Activated T-cell treated with anti-CD3 and anti-CD28 coated beads for 24 hours (primary cell): ENCODE measurements around the gene ADAD2.
"Not testable (repeated sequence)": the region's sequence is repeated elsewhere in the genome, so short reads cannot be mapped to it uniquely, and the experiment has no call there.

Source experiments
- DNase-seq: peaks from one replicate; pipeline ENCODE4 v3.0.0-alpha.2; 2020; ENCODE audit warnings: low read depth

ADAD2 gene

DNA sequence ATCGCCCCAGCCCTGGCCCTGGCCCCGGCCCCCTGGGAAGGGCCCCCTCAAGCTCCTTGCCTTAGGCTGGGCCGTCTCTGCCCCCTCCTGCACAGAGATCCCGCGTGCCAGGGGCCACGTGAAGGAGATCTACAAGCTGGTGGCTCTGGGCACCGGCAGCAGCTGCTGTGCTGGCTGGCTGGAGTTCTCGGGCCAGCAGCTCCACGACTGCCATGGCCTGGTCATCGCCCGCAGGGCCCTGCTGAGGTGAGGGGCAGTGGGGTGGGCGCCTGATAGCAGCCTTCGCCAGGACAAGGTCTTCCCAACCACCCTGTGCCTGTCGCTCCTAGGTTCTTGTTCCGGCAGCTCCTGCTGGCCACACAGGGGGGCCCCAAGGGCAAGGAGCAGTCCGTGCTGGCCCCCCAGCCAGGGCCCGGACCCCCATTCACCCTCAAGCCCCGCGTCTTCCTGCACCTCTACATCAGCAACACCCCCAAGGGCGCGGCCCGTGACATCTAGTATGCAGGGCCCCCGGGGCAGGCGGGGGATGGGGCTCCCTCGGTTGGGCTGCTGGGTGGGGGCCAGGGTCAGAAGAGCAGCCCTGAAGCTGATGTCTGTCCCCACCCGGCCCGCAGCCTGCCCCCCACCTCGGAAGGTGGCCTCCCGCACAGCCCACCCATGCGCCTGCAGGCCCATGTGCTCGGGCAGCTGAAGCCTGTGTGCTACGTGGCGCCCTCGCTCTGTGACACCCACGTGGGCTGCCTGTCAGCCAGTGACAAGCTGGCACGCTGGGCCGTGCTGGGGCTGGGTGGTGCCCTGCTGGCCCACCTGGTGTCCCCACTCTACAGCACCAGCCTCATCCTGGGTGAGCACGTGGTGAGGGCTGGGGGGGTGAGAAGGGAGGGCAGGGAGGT, 4.5 kb downstream of the ADAD2 start:
- DNase-seq = no peak

DNA sequence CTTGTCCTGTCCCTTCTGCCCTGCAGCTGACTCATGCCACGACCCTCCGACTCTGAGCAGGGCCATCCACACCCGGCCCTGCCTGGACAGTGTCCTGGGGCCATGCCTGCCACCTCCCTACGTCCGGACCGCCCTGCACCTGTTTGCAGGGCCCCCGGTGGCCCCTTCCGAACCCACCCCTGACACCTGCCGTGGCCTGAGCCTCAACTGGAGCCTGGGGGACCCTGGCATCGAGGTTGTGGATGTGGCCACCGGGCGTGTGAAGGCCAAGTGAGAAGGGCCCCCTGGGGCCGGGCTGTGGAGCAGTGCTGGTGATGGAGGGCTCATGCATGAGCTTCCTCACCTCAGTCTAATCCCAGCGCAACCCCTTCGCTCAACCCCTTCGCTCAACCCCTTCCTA, 5.1 kb downstream of the ADAD2 start:
- DNase-seq = no peak

DNA sequence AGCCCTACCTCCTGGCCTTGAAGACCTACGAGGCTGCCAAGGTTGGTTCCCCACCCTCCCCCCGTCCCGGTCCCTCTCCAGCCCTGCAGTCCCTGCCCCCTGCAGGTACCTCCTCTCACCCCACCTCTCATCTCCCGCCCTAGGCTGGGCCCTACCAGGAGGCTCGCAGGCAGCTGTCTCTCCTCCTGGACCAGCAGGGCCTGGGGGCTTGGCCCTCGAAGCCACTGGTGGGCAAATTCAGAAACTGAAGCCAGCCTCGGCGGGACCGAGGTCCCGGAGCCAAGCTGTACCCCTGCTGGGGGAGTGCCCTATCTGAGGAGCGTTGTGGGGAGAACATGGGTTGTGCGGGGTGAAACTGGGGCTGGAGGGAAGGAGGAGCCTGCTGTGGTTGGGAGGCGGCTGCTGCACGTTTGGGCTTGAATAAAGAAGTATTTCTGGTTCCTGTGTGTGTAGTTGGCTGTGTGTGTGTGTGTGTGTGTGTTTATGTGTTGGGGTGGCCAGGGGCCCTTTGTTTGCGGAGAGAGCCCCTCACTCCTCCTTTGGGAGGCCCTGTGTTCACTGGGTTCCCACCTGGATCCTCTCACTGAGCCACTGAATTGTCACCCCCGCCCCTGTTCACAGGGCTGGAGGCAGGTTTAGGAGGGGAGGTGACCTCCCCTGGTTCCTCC, 5.9 kb downstream of the ADAD2 start:
- no peak for DNase-seq

DNA sequence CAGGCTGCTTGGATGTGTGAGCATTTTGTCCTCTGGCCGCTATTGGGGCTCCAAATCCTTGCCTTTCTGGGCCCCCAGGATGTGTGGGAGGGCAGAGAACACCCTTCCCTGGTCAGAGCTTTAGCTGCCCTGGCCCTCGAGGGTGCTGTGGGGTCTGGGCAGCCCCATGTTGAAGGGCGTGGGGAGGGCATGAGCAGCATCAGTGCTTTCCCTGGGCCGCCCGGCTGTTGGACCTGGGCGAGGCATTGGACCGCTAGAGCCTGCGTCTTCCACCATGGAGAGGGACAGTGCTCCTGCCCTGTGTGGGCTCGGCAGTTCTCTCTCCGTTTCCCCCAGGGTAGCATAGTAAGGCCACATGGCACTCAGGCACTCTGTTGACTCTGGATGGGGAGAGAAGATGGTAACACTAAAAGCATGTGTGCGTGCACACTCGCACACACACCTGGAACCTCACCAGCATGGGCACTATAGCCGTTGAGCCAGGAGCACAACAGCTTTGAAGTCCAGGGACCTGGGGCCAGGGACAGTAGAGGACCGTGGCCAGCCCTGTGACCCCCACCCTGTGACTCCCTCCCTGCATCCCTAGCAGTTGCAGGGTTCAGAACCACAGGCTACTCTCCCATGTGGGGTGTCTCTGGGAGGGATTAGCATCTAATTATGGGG, 6.6 kb downstream of the ADAD2 start:
- DNase-seq = no peak

DNA sequence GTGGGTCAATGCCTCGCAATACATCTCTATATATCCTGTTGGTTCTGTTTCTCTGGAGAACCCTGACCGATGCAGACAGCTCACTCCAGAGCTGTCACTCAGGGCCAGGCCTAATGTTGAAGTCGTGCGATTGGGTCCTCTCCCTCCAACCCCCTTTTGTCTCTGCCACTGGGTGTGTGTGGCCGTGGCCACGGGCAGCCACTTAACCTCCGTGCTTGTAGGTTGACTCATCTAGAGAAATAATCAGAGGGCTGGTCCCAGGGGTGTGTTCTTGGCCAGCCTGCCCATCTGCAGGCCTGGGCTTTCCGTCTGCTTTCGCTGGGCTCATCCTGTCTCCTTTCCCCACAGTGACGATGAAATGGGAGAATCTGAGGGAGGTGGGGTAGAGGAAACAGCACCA, 7.4 kb downstream of the ADAD2 start:
- DNase-seq = no peak

DNA sequence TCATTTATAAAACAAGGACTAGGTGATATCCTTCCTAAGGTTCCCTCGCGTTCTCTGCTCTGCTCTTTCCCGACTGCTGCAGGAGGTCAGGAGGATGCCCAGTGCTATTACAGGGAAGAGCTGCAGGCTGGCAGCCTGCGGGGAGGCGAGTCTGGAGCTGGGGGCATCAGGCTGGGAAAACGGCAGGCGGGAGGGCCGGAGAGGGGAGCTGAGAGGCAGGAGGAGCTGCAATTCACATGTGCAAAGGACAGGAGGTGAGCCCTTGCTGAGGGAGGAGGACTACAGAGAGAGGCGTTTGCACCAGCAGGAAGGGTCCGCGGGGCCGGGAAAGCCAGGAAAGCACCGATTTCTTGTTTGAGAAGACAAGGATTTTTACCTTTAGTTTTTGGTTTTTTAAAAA, 8.1 kb downstream of the ADAD2 start:
- DNase-seq = no peak

DNA sequence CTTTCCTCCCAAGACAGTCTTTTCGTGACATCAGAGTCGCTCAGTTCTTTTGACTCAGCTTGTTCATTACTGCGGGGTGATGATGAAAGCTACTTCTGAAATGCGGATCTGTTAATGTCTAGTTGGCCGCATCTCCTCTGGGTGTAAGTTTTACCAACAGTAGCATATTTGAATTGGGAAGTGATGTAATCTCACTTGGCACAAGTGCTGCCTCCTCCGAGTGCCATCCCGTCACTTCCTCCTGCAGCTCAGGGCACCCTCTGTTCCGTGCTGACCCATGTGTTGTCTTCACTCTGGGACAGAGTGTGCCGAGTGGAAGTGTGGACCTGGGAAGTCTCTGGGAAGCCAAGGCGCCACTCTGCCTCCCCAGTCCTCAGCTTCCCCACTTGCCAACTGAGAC, 8.9 kb downstream of the ADAD2 start:
- no peak for DNase-seq

DNA sequence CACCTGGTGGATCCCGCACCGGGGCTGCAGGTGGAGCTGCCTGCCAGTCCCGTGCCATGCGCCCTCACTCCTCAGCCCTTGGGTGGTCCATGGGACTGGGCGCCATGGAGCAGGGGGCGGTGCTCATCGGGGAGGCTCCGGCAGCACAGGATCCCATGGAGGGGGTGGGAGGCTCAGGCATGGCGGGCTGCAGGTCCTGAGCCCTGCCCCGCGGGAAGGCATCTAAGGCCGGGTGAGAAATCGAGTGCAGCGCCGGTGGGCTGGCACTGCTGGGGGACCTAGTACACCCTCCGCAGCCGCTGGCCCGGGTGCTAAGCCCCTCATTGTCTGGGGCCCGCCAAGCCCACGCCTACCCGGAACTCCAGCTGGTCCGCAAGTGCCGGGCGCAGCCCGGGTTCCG, 13.6 kb downstream of the ADAD2 start:
- not testable (repeated sequence) for DNase-seq

DNA sequence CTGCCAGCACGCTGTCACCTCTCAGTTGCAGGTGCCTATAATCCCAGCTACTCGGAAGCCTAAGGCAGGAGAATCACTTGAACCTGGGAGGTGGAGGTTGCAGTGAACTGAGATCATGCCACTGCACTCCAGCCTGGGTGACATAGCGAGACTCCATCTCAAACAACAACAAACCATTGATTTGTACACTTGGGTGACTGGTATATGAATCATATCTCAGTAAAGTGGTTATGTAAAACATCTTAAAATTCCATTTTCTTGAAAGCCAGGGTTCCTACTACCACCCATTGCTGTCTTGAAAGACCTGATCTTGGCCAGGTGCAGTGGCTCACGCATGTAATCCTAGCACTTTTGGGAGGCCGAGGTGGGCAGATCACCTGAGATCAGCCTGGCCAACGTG, 14.2 kb downstream of the ADAD2 start:
- DNase-seq = not testable (repeated sequence)

DNA sequence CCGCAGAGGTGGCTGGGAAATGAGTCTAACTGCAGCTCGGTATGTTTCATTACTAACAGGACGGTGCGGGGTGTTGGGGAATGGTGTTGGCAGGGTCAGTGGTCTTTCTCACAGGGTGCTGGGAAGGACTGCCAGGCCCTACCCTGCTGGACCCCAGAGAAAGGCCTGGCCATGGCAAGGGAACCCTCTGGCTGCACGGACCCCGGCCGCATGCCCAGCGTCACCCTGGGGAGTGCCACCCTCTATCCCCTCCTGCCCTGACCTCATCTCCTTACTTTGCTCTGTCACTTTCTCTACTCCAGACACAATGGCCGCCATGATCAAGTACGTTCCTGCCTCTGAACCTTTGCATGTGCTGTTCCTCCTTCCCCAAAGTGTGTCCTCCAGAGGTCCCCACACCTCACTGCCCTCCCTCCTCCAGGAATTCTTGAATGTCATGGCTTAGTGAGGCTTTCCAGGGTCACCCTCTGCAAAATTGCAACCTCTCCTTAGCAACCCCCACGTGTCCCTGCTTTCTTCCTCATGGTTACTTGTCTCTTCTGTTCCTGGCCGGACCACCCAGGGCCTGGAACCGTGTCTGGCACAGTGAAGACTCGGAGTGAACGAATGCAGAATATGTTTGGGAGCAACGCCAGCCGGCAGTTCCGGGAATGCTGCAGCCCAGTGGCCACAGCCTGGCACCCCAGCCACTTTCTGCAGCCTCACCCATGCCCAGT, 15.2 kb downstream of the ADAD2 start:
- no peak for DNase-seq

DNA sequence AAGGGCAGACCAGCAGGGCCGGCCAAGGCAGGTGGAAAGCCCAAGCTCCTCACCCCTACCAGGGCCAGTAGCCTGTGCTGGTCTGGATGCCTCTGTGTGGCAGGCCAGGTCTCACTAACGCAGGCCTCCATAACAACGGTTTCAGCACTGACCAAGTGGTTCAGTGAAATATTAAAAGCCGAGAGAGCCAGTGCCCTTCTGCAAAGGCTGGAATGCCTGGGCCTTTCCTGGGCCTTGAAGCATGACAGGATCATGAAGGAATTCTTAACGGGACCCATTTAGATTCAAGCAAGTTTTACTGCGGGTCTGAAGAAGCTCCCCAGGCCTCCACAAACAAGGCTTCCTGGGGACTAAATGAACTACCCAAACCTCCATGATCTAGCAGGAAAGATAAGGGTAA, 16.3 kb downstream of the ADAD2 start:
- no peak for DNase-seq

DNA sequence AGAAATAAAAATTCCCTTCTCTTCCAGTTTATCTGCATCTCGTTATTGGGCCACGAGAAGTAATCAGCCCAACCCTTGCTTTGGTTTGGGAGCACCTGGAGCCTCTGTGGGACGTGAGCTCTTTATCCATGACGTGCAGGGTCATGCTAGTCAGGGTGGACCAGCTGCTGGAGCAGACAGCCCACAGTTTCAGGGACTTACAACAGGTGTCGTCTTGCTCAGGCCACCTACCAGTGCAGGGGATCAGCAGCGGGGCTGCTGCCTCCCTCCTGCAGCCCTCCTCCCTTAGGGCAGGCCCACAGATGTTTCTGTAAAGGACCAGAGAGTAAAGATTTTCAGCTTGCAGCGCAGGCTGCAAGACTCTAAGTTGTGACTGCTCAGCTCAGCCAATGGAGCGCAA, 16.9 kb downstream of the ADAD2 start:
- no peak for DNase-seq

DNA sequence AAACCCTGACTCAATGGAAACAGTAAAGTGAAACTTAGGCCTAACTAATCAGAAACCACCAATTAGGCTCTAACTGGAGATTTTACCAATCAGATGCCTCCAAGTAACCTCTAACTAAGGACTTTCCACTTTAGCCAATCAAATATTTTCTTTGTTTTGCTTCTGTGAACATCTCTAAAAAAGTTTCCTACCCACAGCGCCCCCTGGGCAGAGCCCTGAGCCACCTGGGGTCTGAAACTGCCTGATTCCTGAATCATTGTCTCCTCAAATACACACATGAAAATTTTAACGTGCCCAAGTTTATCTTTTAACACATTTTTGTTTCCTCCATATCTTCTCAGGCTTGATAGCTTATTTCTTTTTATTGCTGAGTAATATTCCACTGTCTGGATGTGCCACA, 19.0 kb downstream of the ADAD2 start:
- DNase-seq = no peak

DNA sequence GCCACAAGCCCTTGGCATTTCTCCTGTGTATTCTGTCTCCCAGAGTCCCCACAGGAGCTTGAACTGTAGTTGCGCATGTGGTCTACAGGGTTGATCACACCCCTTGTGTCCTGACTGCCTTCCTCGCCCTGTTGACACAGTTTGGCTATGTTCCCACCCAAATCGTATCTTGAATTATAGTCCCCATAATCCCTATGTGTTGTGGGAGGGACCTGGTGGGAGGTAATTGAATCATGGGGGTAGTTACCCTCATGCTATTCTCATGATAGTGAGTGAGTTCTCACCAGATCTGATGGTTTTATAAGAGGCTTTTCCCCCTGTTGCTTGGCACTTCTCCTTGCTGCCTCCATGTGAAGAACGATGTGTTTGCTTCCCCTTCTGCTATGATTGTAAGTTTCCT, 21.2 kb downstream of the ADAD2 start:
- DNase-seq = no peak

DNA sequence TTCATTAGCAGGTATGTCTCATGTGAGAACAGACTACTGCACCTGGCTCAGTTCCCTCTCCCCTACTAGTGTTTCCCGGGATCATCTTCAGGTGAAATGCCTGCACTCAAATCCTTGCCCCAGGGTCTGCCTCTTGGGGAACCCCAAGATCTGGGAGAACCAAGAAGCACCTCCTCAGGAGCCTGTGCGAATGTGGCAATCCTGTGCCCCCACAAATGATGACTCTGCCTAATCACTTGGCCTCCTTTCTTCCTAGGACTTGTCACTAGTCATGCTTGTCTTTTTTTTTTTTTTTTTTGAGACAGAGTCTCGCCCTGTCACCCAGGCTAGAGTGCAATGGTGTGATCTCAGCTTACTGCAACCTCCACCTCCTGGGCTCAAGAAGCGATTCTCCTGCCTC, 21.7 kb downstream of the ADAD2 start:
- no peak for DNase-seq

DNA sequence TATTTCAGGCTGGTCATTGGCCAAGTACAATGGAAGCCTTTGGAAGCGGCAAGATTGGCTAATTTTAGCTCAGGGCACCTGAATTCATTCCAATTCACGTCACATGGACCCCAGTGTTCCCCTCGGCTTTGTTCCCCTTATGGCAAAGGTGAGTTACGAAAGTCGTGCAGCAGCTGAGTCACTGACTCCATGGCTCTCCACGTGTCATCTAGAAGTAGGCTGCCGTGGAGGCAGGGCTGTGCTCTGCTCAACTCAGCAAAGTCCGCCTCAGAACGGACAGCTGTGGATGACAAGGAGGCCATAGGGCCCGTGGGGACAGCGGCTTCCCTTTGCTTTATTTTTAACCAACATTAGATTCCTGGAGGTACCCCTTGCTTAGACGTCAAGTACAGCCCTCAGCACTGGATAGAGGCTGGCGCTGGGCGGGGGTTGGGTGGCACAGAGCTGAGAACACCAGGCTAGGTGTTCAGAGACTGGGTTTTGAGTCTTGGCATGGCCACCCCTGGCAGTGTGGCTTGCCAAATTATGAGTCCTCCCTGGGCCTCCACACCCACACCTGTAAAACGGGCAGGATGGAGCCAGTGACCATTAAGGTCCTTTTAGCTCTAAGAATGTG, 23.6 kb downstream of the ADAD2 start:
- no peak for DNase-seq

DNA sequence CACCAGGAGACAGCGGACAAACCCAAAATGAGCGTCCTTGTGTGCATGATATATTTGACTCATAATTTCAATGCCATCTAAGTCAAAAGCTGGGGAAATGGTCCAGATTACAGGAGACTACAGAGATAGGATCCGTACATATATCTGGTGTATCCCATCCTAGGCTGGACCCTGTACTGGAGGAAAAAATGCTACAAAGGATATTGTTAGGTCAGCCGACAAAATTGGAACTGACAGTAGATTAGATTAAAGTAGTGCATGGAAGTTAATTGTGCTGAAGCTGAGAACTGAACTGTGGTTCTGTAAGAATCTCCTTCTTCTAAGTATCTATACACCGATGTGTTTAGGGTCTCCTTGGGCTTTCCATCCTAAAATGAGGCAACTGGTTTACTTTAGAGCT, 24.6 kb downstream of the ADAD2 start:
- no peak for DNase-seq

DNA sequence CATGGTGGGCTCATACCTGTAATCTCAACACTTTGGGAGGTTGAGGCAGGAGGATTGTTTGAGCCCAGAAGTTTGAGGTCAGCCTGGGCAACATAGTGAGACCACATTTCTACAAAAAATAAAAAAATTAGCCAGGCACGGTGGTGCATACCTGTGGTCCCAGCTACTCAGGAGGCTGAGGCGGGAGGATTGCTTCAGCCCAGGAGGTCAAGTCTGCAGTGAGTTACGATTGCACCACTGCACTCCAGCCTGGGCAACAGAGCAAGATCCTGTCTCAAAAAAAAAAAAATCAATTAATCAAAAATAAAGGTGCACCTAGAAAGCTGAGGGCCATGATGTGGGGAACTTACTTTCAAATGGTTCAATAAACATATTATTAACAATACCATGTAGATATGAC, 25.2 kb downstream of the ADAD2 start:
- DNase-seq = not testable (repeated sequence)

DNA sequence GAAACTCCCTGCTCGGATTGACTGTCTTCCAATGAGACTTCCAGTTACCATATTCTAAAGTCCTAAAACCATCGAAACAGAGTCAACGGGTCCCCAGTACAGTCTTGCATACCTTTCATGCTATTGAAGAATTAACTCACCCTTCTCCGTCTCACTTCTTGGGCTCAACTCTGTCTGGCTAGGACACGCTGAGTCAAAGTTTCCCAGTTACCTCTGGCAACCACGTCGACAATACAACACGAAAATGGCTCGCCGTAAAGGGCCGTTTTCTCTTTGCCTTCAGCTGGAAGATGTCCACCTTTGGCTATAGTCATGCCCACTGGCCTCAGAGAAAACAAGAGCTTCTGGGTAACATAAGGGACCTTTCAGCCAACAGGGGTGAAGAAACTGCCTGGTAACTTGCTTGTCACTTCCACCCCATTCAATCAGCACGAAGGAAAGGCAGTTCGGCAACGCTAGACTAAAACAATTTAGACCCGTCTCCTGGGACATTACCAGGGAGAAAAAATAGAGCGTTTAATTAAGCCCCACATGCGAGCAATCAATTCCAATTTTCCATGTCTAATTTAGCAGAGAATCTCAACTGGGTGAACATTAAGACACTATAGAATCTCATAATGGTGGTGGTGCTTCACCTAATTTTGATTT, 27.3 kb downstream of the ADAD2 start:
- DNase-seq = no peak

DNA sequence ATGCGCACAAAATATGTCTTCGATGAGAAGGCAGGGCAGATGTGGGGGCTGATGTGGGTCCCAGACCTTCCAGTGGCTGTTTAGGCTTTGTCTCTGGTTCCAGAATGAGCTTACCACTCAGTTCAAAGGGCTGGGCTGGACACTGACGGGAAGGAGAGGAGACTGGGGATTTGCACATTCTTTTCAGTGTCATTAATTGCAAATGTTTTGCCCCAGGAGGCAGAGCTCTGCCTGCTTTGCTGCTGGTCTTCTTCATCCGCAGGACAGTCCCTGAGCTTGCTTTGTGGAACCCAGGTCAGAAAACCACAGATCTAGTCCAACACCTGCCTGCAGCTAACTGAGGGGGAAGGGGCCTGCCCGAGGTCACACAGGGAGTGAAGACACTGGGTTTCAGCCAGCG, 28.0 kb downstream of the ADAD2 start:
- no peak for DNase-seq

DNA sequence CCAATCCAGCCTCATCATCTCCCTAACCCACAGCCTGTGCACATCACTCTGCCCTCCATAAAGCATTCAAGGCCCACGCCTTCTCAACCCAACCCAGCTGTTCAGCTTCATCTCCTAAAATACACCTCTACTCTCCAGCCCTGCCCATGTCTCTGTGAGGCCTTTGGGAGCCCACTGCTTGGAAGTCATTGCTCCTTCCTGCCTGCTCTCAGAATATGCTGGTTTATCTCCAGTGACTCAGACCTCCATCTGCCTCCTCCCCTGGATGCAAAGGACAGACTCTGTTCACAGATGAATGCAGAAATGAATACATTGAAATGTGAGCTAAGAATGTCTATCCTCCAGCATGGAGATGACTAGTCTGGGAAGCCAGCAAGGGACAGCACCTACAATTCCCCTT, 29.9 kb downstream of the ADAD2 start:
- DNase-seq = no peak

DNA sequence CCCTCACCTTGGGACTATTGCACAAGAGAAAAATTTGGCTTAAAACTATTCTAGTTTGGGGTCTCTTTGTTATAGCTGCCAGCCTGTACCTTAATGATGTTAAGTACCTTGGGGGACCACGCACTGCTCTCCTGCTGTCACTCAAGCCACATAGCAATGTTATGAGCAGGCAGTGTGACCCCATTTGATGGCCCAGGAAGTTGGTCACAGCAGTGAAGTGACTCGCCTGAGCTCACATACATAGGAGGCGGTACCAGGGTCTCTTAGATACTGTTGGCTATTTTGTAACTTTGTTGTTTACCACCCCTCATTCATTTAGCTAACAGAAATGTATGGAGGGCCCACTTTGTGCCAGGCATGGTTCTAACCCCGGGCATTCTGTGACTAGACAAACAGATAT, 32.5 kb downstream of the ADAD2 start:
- DNase-seq = no peak
